GM21367 (cell line): ENCODE data around the gene CNPY2.
"Not testable (repeated sequence)": the region's sequence is repeated elsewhere in the genome, so short reads cannot be mapped to it uniquely, and the experiment has no call there.

ENCODE experiments used
- ATAC-seq: cut with Tn5 transposase; IDR thresholded peaks from one replicate; pipeline ENCODE4 v1.9.1; 2021; ENCODE audit not compliant: unreplicated experiment

Gene CNPY2

GRCh38 chr12:56299308-56299852, 16.4 kb downstream of the CNPY2 start:
- no peak for ATAC-seq

GRCh38 chr12:56298828-56299227, 17.0 kb downstream of the CNPY2 start:
- no peak for ATAC-seq

GRCh38 chr12:56297400-56297799, 18.4 kb downstream of the CNPY2 start:
- ATAC-seq: no peak

GRCh38 chr12:56296295-56296694, 19.5 kb downstream of the CNPY2 start:
- ATAC-seq: no peak

GRCh38 chr12:56293795-56294194, 22.0 kb downstream of the CNPY2 start:
- no peak for ATAC-seq

GRCh38 chr12:56288705-56289387, 26.9 kb downstream of the CNPY2 start:
- no peak for ATAC-seq

GRCh38 chr12:56286044-56286830, 29.6 kb downstream of the CNPY2 start:
- ATAC-seq: no peak

- ATAC-seq: not testable (repeated sequence)
Observed at GRCh38 chr12:56284263-56284662, 31.5 kb downstream of the CNPY2 start.

- no peak for ATAC-seq
Observed at GRCh38 chr12:56282579-56282978, 33.2 kb downstream of the CNPY2 start.

GRCh38 chr12:56282030-56282429, 33.8 kb downstream of the CNPY2 start:
- no peak for ATAC-seq

- ATAC-seq: no peak
Observed at GRCh38 chr12:56280849-56281248, 34.9 kb downstream of the CNPY2 start.

- ATAC-seq: no peak
Observed at GRCh38 chr12:56278905-56279304, 36.9 kb downstream of the CNPY2 start.

GRCh38 chr12:56274299-56274698, 41.5 kb downstream of the CNPY2 start:
- no peak for ATAC-seq

GRCh38 chr12:56272468-56272867, 43.3 kb downstream of the CNPY2 start:
- not testable (repeated sequence) for ATAC-seq

- no peak for ATAC-seq
Observed at GRCh38 chr12:56271031-56271430, 44.8 kb downstream of the CNPY2 start.

- no peak for ATAC-seq
Observed at GRCh38 chr12:56267443-56268071, 48.2 kb downstream of the CNPY2 start.

GRCh38 chr12:56266693-56267442, 48.9 kb downstream of the CNPY2 start, which contains the start of gene COQ10A:
Gene COQ10A, plus strand, starts transcription at chr12:56266942. Its CDS starts 177 bp downstream, at chr12:56267119.
- ATAC-seq: peak; percentile 82

GRCh38 chr12:56266068-56266692, 49.6 kb downstream of the CNPY2 start:
- ATAC-seq: not testable (repeated sequence)

GRCh38 chr12:56262955-56263354, 52.8 kb downstream of the CNPY2 start:
- not testable (repeated sequence) for ATAC-seq

GRCh38 chr12:56261503-56262232, 54.1 kb downstream of the CNPY2 start:
- ATAC-seq: no peak
